ENCODE measurements around the gene MAU2.
"Not testable (repeated sequence)": the region's sequence is repeated elsewhere in the genome, so short reads cannot be mapped to it uniquely, and the experiment has no call there.

The MAU2 gene

GRCh38 chr19:19384486-19384885 lies 63.9 kb downstream of the MAU2 start:
- DNase-seq (ENCODE audit: low spot score), result no peak

- peak; percentile 99 for DNase-seq (ENCODE audit: low spot score)
Measured at GRCh38 chr19:19385131-19385895, 64.7 kb downstream of the MAU2 start.

- no peak for DNase-seq (ENCODE audit: low spot score)
Measured at GRCh38 chr19:19385896-19386869, 65.6 kb downstream of the MAU2 start.

GRCh38 chr19:19387108-19387507 lies 66.5 kb downstream of the MAU2 start:
- DNase-seq (ENCODE audit: low spot score), result no peak

GRCh38 chr19:19388568-19389555 lies 68.2 kb downstream of the MAU2 start:
- DNase-seq (ENCODE audit: low spot score), result no peak

- DNase-seq (ENCODE audit: low spot score), result not testable (repeated sequence)
Measured at GRCh38 chr19:19389683-19390082, 69.1 kb downstream of the MAU2 start.

GRCh38 chr19:19394333-19394732 lies 73.7 kb downstream of the MAU2 start:
- DNase-seq (ENCODE audit: low spot score), result not testable (repeated sequence)

- DNase-seq (ENCODE audit: low spot score), result no peak
Measured at GRCh38 chr19:19399733-19400433, 79.3 kb downstream of the MAU2 start.

- DNase-seq (ENCODE audit: low spot score), result no peak
Measured at GRCh38 chr19:19402656-19403372, 82.2 kb downstream of the MAU2 start.

GRCh38 chr19:19403373-19403901 lies 82.8 kb downstream of the MAU2 start:
- DNase-seq (ENCODE audit: low spot score), result peak; percentile 84

- peak; percentile 90 for DNase-seq (ENCODE audit: low spot score)
Measured at GRCh38 chr19:19404879-19405860, 84.5 kb downstream of the MAU2 start, which contains the start of gene GATAD2A. TSS of gene GATAD2A (plus strand) at chr19:19405675. CDS start at chr19:19465346, 59,671 bp downstream.

- DNase-seq (ENCODE audit: low spot score), result peak; percentile 28
Measured at GRCh38 chr19:19405971-19406877, 85.6 kb downstream of the MAU2 start.

GRCh38 chr19:19406878-19407632 lies 86.4 kb downstream of the MAU2 start:
- DNase-seq (ENCODE audit: low spot score), result peak; percentile 51

- DNase-seq (ENCODE audit: low spot score), result no peak
Measured at GRCh38 chr19:19407633-19407930, 87.0 kb downstream of the MAU2 start.
